ENCODE measurements around the gene EGR2. TPM values are rescaled to one million over a fixed set of nuclear protein-coding genes. Genes with fewer than 3 reads are reported as not detected.

Gene EGR2
- total and polyA plus RNA-seq, 12 donors = 0.17 to 6.8 (median 1.4) TPM

GRCh38 chr10:62843600-62843999 lies 27.4 kb upstream of the EGR2 start:
- H3K4me3 ChIP-seq = no peak overlapping the region
- DNase-seq = no peak
- no peaks in the 10 kb centered on the region for H3K36me3 ChIP-seq (replicated peaks in 1 of 2)
- H3K9me3 ChIP-seq (replicated peaks in 1 of 3) = no peaks in the 10 kb centered on the region
- intact Hi-C loops (cut with DNase I) = no loop called here
- WGBS, 4 donors = 68 to 81% (median 76%) methylated on average over 3 of the region's 3 CpGs
- no peak overlapping the region for H3K27ac ChIP-seq
- H3K27me3 ChIP-seq = no peaks in the 10 kb centered on the region
- TF ChIP-seq CTCF (IDR thresholded peaks at IDR 0.05) = no peak
- no peak for TF ChIP-seq POLR2A (IDR thresholded peaks at IDR 0.05)
- H3K4me1 ChIP-seq (replicated peaks in 1 of 2) = no peaks in the 10 kb centered on the region

- H3K9me3 ChIP-seq (replicated peaks in 1 of 3) = no peaks in the 10 kb centered on the region
- no peaks in the 10 kb centered on the region for H3K36me3 ChIP-seq (replicated peaks in 1 of 2)
- WGBS, 4 donors = 25 to 55% (median 42%) methylated on average over 1 of the region's 1 CpG
- H3K4me3 ChIP-seq = no peak overlapping the region
- no peak for TF ChIP-seq CTCF (IDR thresholded peaks at IDR 0.05)
- no peak for TF ChIP-seq POLR2A (IDR thresholded peaks at IDR 0.05)
- no peak overlapping the region for H3K27ac ChIP-seq
- DNase-seq = no peak
- H3K27me3 ChIP-seq = no peaks in the 10 kb centered on the region
- no peaks in the 10 kb centered on the region for H3K4me1 ChIP-seq (replicated peaks in 1 of 2)
- intact Hi-C loops (cut with DNase I) = no loop called here
These were observed 26.8 kb upstream of the EGR2 start for GRCh38 chr10:62842983-62843382.

GRCh38 chr10:62839590-62839989 lies 23.4 kb upstream of the EGR2 start:
- WGBS, 4 donors = 52 to 71% (median 65%) methylated on average over 2 of the region's 2 CpGs
- Histone ChIP-seq H3K9me3 (replicated peaks in 1 of 3) (no peaks in the 10 kb centered on the region), H3K27ac (no peak overlapping the region), H3K4me1 (replicated peaks in 1 of 2) (no peaks in the 10 kb centered on the region), H3K36me3 (replicated peaks in 1 of 2) (no peaks in the 10 kb centered on the region), H3K4me3 (no peak overlapping the region), H3K27me3 (no peaks in the 10 kb centered on the region)
- TF ChIP-seq CTCF (IDR thresholded peaks at IDR 0.05) = no peak
- no peak for TF ChIP-seq POLR2A (IDR thresholded peaks at IDR 0.05)
- DNase-seq = no peak
- intact Hi-C loops (cut with DNase I) = no loop called here

GRCh38 chr10:62831346-62831745 lies 15.2 kb upstream of the EGR2 start:
- H3K4me3 ChIP-seq = no peak overlapping the region
- H3K9me3 ChIP-seq (replicated peaks in 1 of 3) = no peaks in the 10 kb centered on the region
- no peaks in the 10 kb centered on the region for H3K27me3 ChIP-seq
- no peaks in the 10 kb centered on the region for H3K36me3 ChIP-seq (replicated peaks in 1 of 2)
- no peaks in the 10 kb centered on the region for H3K4me1 ChIP-seq (replicated peaks in 1 of 2)
- TF ChIP-seq CTCF (IDR thresholded peaks at IDR 0.05) = no peak
- no peak for TF ChIP-seq POLR2A (IDR thresholded peaks at IDR 0.05)
- no peak overlapping the region for H3K27ac ChIP-seq
- 34 to 44% (median 37%) methylated on average over 2 of the region's 2 CpGs for WGBS, 4 donors
- intact Hi-C loops (cut with DNase I) = no loop called here
- no peak for DNase-seq

Measured in adrenal gland (tissue), 12 donors.